Mesothelial cell of epicardium (in vitro differentiated cells): ENCODE results near the gene SECTM1. TPM values are rescaled to one million over a fixed set of nuclear protein-coding genes. Genes with fewer than 3 reads are reported as not detected.

Experiments used
- DNase-seq, 2 experiments: peaks; one replicate each; pipeline ENCODE4 v3.0.0; 2021; ENCODE audit warnings: low spot score in 2 of 2; ENCODE audit not compliant: unreplicated experiment in 2 of 2
- H3K27ac Mint-ChIP-seq: 2 replicates; pipeline ENCODE4 v1.8.0; 2021; ENCODE audit warnings: mixed read lengths
- H3K27me3 Mint-ChIP-seq: 2 replicates; pipeline ENCODE4 v1.8.0; 2021; ENCODE audit warnings: low read depth, mixed read lengths
- H3K36me3 Mint-ChIP-seq: 2 replicates; pipeline ENCODE4 v1.8.0; 2021; ENCODE audit warnings: mixed read lengths
- H3K4me1 Mint-ChIP-seq: 2 replicates; pipeline ENCODE4 v1.8.0; 2021; ENCODE audit warnings: mixed read lengths
- H3K4me3 Mint-ChIP-seq: 2 replicates; pipeline ENCODE4 v1.8.0; 2021; ENCODE audit warnings: mild to moderate bottlenecking, moderate library complexity, mixed read lengths
- H3K9me3 Mint-ChIP-seq: 2 replicates; pipeline ENCODE4 v1.8.0; 2021; ENCODE audit warnings: mixed read lengths
- total RNA-seq: library from RNA; stranded (reverse); gene quantifications from 3 replicates; pipeline ENCODE4 v1.2.1, GENCODE V29; 2021
- TF ChIP-seq, protein P1 (sequence below): fragments of 200-600 bp; sonication (generic); IDR thresholded peaks from one replicate; pipeline ENCODE4 v1.5.0; 2021; ENCODE audit warnings: antibody characterized with exemption; ENCODE audit not compliant: unreplicated experiment

The SECTM1 gene
- total RNA-seq, 1 donor from 2014 or later = 7.0 TPM

DNA sequence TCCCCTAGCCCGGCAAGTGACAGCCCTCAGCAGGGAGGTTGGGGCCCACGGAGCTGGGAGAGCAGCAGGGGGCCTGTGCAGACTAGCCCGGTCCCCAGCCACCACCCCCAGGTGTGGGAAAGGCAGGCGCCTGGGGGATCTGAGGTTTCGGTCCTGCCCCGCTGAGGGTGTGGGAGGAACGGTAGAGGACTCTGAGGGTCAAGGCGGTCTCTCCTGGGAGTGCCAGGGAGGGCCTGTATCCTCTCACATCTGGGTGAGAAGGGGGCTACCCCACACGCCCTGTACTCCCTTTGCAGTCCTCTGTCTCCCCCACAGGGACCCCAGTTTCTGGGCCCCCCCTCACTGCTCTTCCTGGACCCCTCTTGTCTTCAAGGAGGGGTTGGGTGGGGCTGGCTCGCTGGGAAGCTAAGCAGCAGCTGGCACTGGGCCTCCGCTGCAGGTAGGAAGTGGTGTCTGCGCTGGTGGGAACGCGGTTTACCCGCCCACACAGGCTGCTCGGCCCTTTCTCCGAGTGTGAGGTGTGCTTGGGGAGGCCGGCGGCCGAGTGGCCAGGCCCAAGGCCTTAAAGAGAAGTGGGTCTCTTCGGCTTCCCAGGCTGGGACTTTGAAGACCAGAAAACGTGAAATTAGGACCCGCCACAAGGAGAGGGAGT lies 31.5 kb downstream of the SECTM1 start:
- H3K36me3 Mint-ChIP-seq = no peaks in the 10 kb centered on the region
- TF ChIP-seq, protein P1, sequence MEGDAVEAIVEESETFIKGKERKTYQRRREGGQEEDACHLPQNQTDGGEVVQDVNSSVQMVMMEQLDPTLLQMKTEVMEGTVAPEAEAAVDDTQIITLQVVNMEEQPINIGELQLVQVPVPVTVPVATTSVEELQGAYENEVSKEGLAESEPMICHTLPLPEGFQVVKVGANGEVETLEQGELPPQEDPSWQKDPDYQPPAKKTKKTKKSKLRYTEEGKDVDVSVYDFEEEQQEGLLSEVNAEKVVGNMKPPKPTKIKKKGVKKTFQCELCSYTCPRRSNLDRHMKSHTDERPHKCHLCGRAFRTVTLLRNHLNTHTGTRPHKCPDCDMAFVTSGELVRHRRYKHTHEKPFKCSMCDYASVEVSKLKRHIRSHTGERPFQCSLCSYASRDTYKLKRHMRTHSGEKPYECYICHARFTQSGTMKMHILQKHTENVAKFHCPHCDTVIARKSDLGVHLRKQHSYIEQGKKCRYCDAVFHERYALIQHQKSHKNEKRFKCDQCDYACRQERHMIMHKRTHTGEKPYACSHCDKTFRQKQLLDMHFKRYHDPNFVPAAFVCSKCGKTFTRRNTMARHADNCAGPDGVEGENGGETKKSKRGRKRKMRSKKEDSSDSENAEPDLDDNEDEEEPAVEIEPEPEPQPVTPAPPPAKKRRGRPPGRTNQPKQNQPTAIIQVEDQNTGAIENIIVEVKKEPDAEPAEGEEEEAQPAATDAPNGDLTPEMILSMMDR = no peak
- H3K27me3 Mint-ChIP-seq = peaks cover 12% of the 10 kb centered on the region
- no peak overlapping the region for H3K27ac Mint-ChIP-seq
- no peak for DNase-seq
- no peaks in the 10 kb centered on the region for H3K9me3 Mint-ChIP-seq
- H3K4me1 Mint-ChIP-seq = peaks cover 40% of the 10 kb centered on the region
- no peak overlapping the region for H3K4me3 Mint-ChIP-seq

DNA sequence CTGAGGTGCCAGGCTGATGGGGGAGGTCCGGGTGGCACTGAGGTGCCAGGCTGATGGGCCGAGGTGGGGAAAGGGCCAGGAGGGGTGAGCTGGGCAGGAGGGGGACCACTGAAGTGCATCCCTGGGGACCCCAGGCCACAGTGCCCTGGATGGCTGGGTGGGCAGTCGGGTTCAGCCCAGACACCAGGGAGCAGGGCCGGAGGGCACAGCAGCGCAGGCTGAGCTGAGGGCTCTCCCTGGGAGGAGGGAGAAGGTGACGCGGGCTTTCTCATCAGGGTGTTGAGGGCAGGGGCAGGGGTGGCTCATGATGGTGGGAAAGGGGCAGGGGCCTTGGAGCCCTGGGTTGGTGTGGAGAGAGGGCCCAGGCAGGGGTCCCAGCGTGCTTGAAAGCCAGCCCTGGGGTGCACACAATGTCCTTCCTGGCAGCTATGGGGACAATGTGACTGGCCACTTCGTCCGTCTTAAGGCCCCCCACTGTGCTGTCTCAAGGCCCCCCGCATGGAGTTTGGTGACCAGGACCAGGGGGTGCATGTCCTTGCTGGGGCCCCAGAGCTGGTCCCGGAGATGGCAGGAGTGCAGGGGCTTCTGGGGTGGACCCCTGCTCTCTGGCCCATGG lies 32.2 kb downstream of the SECTM1 start:
- TF ChIP-seq, protein P1 = no peak

DNA sequence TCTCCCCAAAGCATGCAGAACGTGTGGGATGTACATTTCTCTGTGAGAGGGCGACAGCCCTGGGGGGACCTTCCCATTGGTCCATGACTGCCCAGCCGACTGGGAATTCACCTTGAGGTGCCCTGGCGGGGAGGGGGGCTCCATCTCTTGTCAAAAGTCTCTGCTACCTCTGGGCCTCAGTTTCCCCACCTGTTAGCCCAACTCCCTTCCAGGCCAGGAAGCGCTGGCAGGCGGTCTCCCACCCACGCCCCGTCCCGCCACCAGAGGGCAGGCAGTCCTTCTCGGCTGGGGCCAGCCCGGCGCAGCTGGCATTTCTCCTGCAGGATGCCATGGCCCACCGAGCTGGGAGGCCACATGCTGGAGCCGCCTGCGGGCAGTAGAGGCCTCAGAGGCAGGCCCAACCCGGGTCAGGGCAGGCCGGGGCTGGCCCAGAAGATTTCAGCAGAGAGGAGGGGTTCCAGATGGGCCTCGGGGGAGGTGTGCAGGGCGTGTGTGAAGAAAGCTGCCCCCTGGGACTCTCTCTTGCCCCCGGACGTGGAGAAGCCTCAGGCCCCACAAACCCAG lies 32.8 kb downstream of the SECTM1 start:
- TF ChIP-seq, protein P1 = peak; percentile 72
- DNase-seq = peak in 1 of 2 experiments; percentile 77
- H3K27me3 Mint-ChIP-seq = peaks cover 19% of the 10 kb centered on the region
- H3K9me3 Mint-ChIP-seq = no peaks in the 10 kb centered on the region
- no peak overlapping the region for H3K27ac Mint-ChIP-seq
- H3K36me3 Mint-ChIP-seq = no peaks in the 10 kb centered on the region
- H3K4me1 Mint-ChIP-seq = peaks cover 46% of the 10 kb centered on the region
- H3K4me3 Mint-ChIP-seq = no peak overlapping the region

More for the DNA sequence above, 32.2 kb downstream of the SECTM1 start:
- Mint-ChIP-seq H3K4me3 (no peak overlapping the region), H3K36me3 (no peaks in the 10 kb centered on the region), H3K4me1 (peaks cover 45% of the 10 kb centered on the region), H3K9me3 (no peaks in the 10 kb centered on the region), H3K27me3 (peaks cover 16% of the 10 kb centered on the region), H3K27ac (no peak overlapping the region)
- DNase-seq = no peak

DNA sequence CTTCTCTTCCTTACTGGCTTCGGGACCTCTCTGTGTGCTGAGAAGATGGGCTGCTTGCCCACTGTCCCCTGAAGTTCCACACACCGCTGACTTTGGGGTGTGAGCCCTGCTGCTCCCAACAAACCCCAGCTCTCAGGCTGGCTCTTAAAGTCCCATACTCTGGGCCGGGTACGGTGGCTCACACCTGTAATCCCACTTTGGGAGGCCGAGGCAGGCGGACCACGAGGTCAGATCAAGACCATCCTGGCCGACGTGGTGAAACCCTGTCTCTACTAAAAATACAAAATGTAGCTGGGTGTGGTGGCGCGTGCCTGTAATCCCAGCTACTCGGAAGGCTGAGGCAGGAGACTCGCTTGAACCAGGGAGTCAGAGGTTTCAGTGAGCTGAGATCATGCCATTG lies 33.3 kb downstream of the SECTM1 start:
- Mint-ChIP-seq H3K36me3 (no peaks in the 10 kb centered on the region), H3K9me3 (no peaks in the 10 kb centered on the region), H3K27ac (no peak overlapping the region), H3K27me3 (peaks cover 22% of the 10 kb centered on the region), H3K4me1 (peaks cover 46% of the 10 kb centered on the region), H3K4me3 (no peak overlapping the region)
- TF ChIP-seq, protein P1 = no peak
- DNase-seq = no peak

DNA sequence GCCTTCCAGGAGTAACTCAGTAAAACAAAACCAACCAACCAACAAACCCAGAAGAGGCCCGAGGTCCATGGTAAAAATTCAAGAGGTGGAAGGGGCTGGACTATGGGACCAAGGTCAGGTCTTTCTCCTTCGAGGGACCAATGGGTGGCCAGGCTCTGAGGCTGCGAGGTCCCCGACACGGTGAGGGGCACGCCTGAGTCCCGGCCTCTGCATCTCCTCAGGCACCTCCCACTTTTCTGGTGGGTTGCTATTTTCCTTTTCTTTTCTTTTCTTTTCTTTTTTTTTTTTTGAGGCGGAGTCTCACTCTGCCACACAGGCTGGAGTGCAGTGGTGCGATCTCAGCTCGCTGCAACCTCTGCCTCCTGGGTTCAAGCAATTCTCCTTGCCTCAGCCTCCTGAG lies 34.1 kb downstream of the SECTM1 start:
- TF ChIP-seq, protein P1 = no peak
- H3K36me3 Mint-ChIP-seq = no peaks in the 10 kb centered on the region
- no peak overlapping the region for H3K4me3 Mint-ChIP-seq
- peaks cover 24% of the 10 kb centered on the region for H3K27me3 Mint-ChIP-seq
- DNase-seq = no peak
- H3K4me1 Mint-ChIP-seq = peaks cover 45% of the 10 kb centered on the region
- no peaks in the 10 kb centered on the region for H3K9me3 Mint-ChIP-seq
- H3K27ac Mint-ChIP-seq = peak overlapping the region; percentile 34
